ENCODE data around the gene FRMD8. TPM values are rescaled to one million over a fixed set of nuclear protein-coding genes. Genes with fewer than 3 reads are reported as not detected.

The FRMD8 gene
- polyA plus RNA-seq, 1 donor (not counting 4 experiments of a cell fraction or from before 2014, with no cell fraction given) = 24.1 TPM

GRCh38 chr11:65401803-65402248 lies 15.4 kb downstream of the FRMD8 start:
- H3K27ac ChIP-seq (ENCODE audit: control insufficient read depth, insufficient read depth, low read length) = no peak overlapping the region
- FAIRE-seq (no peak), DNase-seq (ENCODE audit: low read depth, low spot score) (no peak)
- no peaks in the 10 kb centered on the region for H3K9me3 ChIP-seq (ENCODE audit: control insufficient read depth, low read depth, low read length)
- H4K20me1 ChIP-seq (ENCODE audit: control insufficient read depth, extremely low read depth, insufficient read depth, low read length) = no peaks in the 10 kb centered on the region
- TF ChIP-seq CTCF (optimal IDR thresholded peaks at IDR 0.05 in 1 of 3, IDR thresholded peaks at IDR 0.05 in 1 of 3, conservative IDR thresholded peaks at IDR 0.05 in 1 of 3; ENCODE audit: extremely low read depth in 1 of 3, insufficient read depth in 2 of 3, low read length in 3 of 3) (no peak), EZH2 (IDR thresholded peaks at IDR 0.05; ENCODE audit: low read length) (no peak)
- no peaks in the 10 kb centered on the region for H3K27me3 ChIP-seq (ENCODE audit: control insufficient read depth, extremely low read depth, insufficient read depth, low read length)
- H3K4me3 ChIP-seq (ENCODE audit: control insufficient read depth in 2 of 3, extremely low read depth in 1 of 3, insufficient read depth in 2 of 3, low read depth in 1 of 3, low read length in 3 of 3) = no peak overlapping the region
- no peak overlapping the region for H2AFZ ChIP-seq (ENCODE audit: control insufficient read depth, low read length)
- H3K4me2 ChIP-seq (ENCODE audit: control insufficient read depth, extremely low read depth, insufficient read depth, low read depth, low read length) = no peak overlapping the region
- H3K79me2 ChIP-seq (ENCODE audit: control insufficient read depth, insufficient read depth, low read length) = no peaks in the 10 kb centered on the region
- H3K9me1 ChIP-seq (ENCODE audit: control insufficient read depth, extremely low read depth, insufficient read depth, low read length) = no peaks in the 10 kb centered on the region
- H3K9ac ChIP-seq (ENCODE audit: control insufficient read depth, extremely low read depth, insufficient read depth, low read length) = no peak overlapping the region
- dilution Hi-C loops (cut with MboI; ENCODE audit: extremely low pct_ligation_motif_present, low sequenced_read_pairs) = no loop called here
- no peaks in the 10 kb centered on the region for H3K4me1 ChIP-seq (ENCODE audit: control insufficient read depth, extremely low read depth, insufficient read depth, low read length)
- H3K36me3 ChIP-seq (ENCODE audit: control insufficient read depth in 2 of 2, extremely low read depth in 1 of 2, insufficient read depth in 2 of 2, low read length in 2 of 2) = peaks cover 21 to 46% of the 10 kb centered on the region in 2 experiments

- H3K9ac ChIP-seq (ENCODE audit: control insufficient read depth, extremely low read depth, insufficient read depth, low read length) = no peak overlapping the region
- FAIRE-seq (no peak), DNase-seq (ENCODE audit: low read depth, low spot score) (no peak)
- no peak overlapping the region for H3K27ac ChIP-seq (ENCODE audit: control insufficient read depth, insufficient read depth, low read length)
- TF ChIP-seq CTCF (optimal IDR thresholded peaks at IDR 0.05 in 1 of 3, IDR thresholded peaks at IDR 0.05 in 1 of 3, conservative IDR thresholded peaks at IDR 0.05 in 1 of 3; ENCODE audit: extremely low read depth in 1 of 3, insufficient read depth in 2 of 3, low read length in 3 of 3) (no peak), EZH2 (IDR thresholded peaks at IDR 0.05; ENCODE audit: low read length) (no peak)
- H2AFZ ChIP-seq (ENCODE audit: control insufficient read depth, low read length) = no peak overlapping the region
- no peak overlapping the region for H3K4me2 ChIP-seq (ENCODE audit: control insufficient read depth, extremely low read depth, insufficient read depth, low read depth, low read length)
- no peak overlapping the region for H3K4me3 ChIP-seq (ENCODE audit: control insufficient read depth in 2 of 3, extremely low read depth in 1 of 3, insufficient read depth in 2 of 3, low read depth in 1 of 3, low read length in 3 of 3)
- no peaks in the 10 kb centered on the region for H4K20me1 ChIP-seq (ENCODE audit: control insufficient read depth, extremely low read depth, insufficient read depth, low read length)
- no peaks in the 10 kb centered on the region for H3K9me1 ChIP-seq (ENCODE audit: control insufficient read depth, extremely low read depth, insufficient read depth, low read length)
- H3K27me3 ChIP-seq (ENCODE audit: control insufficient read depth, extremely low read depth, insufficient read depth, low read length) = no peaks in the 10 kb centered on the region
- dilution Hi-C loops (cut with MboI; ENCODE audit: extremely low pct_ligation_motif_present, low sequenced_read_pairs) = no loop called here
- no peaks in the 10 kb centered on the region for H3K9me3 ChIP-seq (ENCODE audit: control insufficient read depth, low read depth, low read length)
- no peaks in the 10 kb centered on the region for H3K4me1 ChIP-seq (ENCODE audit: control insufficient read depth, extremely low read depth, insufficient read depth, low read length)
- peaks cover 21 to 42% of the 10 kb centered on the region in 2 experiments for H3K36me3 ChIP-seq (ENCODE audit: control insufficient read depth in 2 of 2, extremely low read depth in 1 of 2, insufficient read depth in 2 of 2, low read length in 2 of 2)
- no peaks in the 10 kb centered on the region for H3K79me2 ChIP-seq (ENCODE audit: control insufficient read depth, insufficient read depth, low read length)
Measured at GRCh38 chr11:65402790-65403189, 16.4 kb downstream of the FRMD8 start.
